Measurements from ENCODE around the gene INPP5A.
A peak's percentile ranks its signal among the peaks of the same experiment; 100 is the strongest.

The INPP5A gene

GRCh38 chr10:132714986-132715775 is 177.6 kb downstream of the INPP5A start:
- no peak overlapping the region for H3K9ac ChIP-seq (ENCODE audit: low read length)
- H3K36me3 ChIP-seq (ENCODE audit: control insufficient read depth, insufficient read depth, low read length) = peaks cover 18% of the 10 kb centered on the region
- no peak overlapping the region for H3K4me3 ChIP-seq (ENCODE audit: low read length)

DNA sequence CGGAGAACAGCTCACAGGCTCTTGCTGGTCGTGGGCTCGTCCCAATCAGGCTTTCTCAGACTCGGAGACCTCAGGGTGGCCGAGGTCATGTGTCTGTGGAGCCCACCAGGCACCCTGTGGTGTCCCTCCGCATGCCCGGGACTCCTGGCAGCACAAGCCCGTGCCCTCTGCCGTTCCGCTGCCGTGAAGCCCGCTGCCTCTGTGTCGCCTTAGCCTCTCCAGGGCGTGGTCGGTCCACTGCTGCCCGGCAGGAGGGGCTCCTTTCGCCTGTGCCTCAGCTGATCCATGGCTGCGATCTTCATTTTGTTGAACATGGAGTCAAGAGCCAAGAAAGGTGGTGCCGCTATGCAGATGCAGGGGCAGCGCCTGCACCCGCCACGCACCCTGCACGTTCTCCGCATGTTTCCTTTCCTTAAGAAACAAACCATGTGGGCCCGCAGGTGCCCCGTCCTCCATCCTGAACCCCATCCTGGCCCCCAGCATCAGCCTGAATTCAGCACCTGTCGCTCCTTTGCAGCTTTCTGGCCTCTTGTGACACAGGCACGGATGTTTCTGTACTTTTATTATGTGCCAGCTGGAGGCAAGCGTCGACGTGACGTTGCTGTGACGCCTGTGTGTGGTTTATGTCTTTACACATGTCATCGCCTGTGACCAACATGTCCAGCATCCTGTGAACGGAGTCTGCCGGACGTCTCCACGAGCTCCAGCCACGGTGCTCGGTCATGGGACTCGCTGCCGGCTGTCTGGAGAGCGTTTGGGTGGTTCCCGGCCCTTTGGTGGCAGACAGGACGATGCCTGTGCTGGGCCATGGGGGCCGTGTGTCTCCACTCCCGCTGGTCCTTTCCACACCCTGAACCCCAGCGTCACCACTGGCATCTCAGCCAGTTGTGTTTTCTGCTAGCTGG is 178.4 kb downstream of the INPP5A start:
- Histone ChIP-seq H3K4me1 (ENCODE audit: control insufficient read depth, insufficient read depth, low read length) (no peaks in the 10 kb centered on the region), H3K36me3 (ENCODE audit: control insufficient read depth, insufficient read depth, low read length) (peaks cover 14% of the 10 kb centered on the region), H3K27ac (ENCODE audit: low read depth, low read length) (no peak overlapping the region), H3K9ac (ENCODE audit: low read length) (no peak overlapping the region), H3K27me3 (ENCODE audit: control insufficient read depth, insufficient read depth, low read length) (no peaks in the 10 kb centered on the region), H3K4me3 (ENCODE audit: low read length) (no peak overlapping the region)

More at GRCh38 chr10:132714986-132715775, 177.6 kb downstream of the INPP5A start:
- no peaks in the 10 kb centered on the region for H3K27me3 ChIP-seq (ENCODE audit: control insufficient read depth, insufficient read depth, low read length)
- no peaks in the 10 kb centered on the region for H3K4me1 ChIP-seq (ENCODE audit: control insufficient read depth, insufficient read depth, low read length)
- H3K27ac ChIP-seq (ENCODE audit: low read depth, low read length) = no peak overlapping the region

- H3K4me3 ChIP-seq (ENCODE audit: low read length) = no peak overlapping the region
- no peak overlapping the region for H3K27ac ChIP-seq (ENCODE audit: low read depth, low read length)
- H3K36me3 ChIP-seq (ENCODE audit: control insufficient read depth, insufficient read depth, low read length) = peaks cover 13% of the 10 kb centered on the region
- H3K27me3 ChIP-seq (ENCODE audit: control insufficient read depth, insufficient read depth, low read length) = no peaks in the 10 kb centered on the region
- no peaks in the 10 kb centered on the region for H3K4me1 ChIP-seq (ENCODE audit: control insufficient read depth, insufficient read depth, low read length)
- H3K9ac ChIP-seq (ENCODE audit: low read length) = no peak overlapping the region
Measured at GRCh38 chr10:132716691-132717490, 179.3 kb downstream of the INPP5A start.

DNA sequence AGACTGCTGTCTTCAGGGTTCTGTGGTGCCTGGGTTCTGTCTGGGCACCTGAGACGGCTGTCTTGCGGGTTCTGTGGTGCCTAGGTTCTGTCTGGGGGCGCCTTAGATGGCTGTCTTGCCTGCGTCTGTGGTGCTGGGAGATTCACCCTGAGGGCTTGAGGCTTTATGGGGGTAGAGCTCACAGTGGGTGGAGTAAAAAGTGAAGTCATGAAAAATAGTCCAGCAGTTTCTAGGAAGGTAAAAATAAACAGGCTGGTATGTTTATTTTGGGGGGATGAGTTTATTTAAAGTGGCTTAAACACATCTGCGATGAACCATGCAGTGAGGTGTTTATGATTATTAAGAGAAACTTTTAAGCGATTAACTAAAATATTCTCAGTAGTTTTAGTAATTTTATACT is 184.1 kb downstream of the INPP5A start:
- Histone ChIP-seq H3K9ac (ENCODE audit: low read length) (no peak overlapping the region), H3K36me3 (ENCODE audit: control insufficient read depth, insufficient read depth, low read length) (no peaks in the 10 kb centered on the region), H3K4me1 (ENCODE audit: control insufficient read depth, insufficient read depth, low read length) (no peaks in the 10 kb centered on the region), H3K27ac (ENCODE audit: low read depth, low read length) (peak overlapping the region; percentile 40), H3K4me3 (ENCODE audit: low read length) (no peak overlapping the region), H3K27me3 (ENCODE audit: control insufficient read depth, insufficient read depth, low read length) (no peaks in the 10 kb centered on the region)

DNA sequence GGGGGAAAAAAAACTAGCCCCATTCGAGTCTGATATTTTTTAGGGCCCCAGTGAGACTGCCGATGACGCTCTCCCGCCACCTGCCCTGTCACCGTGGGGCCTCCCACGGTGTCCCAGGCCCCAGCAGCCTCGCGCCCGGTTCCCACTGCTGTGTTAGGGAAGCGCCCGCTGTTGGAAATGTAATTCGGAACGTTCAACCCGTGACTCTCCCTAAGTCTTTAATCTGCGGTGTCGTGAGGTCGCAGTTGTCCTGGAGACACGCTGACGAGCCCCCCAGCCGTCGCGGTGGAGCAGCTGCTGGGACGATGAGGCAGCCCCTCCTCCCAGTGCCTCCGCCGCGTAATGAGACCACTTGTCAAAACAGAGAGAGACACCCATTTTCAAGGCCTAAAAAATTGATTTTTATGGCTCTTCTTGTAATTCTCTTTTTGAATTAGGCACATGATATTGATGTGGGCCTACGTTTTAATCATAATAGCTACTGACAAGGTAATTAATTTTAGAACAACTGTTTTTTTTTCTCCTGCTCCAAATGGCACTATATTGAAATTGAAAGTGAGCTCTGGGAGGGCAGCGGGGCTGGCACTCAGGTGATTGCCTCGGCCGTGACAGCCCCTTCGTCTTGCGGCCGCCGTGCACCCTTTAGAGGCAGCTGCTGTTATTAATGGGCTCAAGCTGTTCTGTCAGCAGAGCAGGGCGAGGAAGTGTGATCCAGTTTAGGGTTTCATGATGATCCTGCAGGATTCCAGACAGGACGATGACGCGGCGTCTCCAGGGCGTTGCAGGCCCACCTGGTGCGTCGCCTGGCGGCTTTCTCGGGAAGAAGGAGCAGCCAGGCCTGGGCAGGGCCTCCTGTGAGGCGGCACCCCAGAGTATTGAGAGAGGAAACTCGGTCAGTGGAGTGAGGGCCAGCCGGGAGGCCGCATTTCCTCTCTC is 185.1 kb downstream of the INPP5A start:
- peaks cover 3% of the 10 kb centered on the region for H3K36me3 ChIP-seq (ENCODE audit: control insufficient read depth, insufficient read depth, low read length)
- no peak overlapping the region for H3K9ac ChIP-seq (ENCODE audit: low read length)
- H3K4me3 ChIP-seq (ENCODE audit: low read length) = no peak overlapping the region
- no peaks in the 10 kb centered on the region for H3K27me3 ChIP-seq (ENCODE audit: control insufficient read depth, insufficient read depth, low read length)
- H3K4me1 ChIP-seq (ENCODE audit: control insufficient read depth, insufficient read depth, low read length) = no peaks in the 10 kb centered on the region
- H3K27ac ChIP-seq (ENCODE audit: low read depth, low read length) = no peak overlapping the region

GRCh38 chr10:132723330-132723970 is 185.9 kb downstream of the INPP5A start:
- Histone ChIP-seq H3K27me3 (ENCODE audit: control insufficient read depth, insufficient read depth, low read length) (no peaks in the 10 kb centered on the region), H3K4me3 (ENCODE audit: low read length) (no peak overlapping the region), H3K4me1 (ENCODE audit: control insufficient read depth, insufficient read depth, low read length) (no peaks in the 10 kb centered on the region), H3K36me3 (ENCODE audit: control insufficient read depth, insufficient read depth, low read length) (peaks cover 3% of the 10 kb centered on the region), H3K9ac (ENCODE audit: low read length) (no peak overlapping the region), H3K27ac (ENCODE audit: low read depth, low read length) (no peak overlapping the region)

DNA sequence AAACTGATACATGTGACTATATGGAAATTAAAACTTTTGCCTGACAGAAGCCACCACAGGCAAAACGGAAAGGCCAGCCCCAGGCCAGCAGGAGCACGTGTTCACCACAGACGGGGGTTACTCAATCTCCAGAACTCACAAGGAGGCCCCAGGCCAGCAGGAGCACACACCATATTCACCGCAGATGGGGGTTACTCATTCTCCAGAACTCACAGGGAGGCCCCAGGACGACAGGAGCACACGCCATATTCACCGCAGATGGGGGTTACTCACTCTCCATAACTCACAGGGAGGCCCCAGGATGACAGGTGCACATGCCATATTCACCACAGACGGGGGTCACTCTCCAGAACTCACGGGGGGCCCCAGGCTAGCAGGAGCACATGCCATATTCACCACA is 186.9 kb downstream of the INPP5A start:
- Histone ChIP-seq H3K27ac (ENCODE audit: low read depth, low read length) (no peak overlapping the region), H3K4me3 (ENCODE audit: low read length) (no peak overlapping the region), H3K9ac (ENCODE audit: low read length) (no peak overlapping the region), H3K36me3 (ENCODE audit: control insufficient read depth, insufficient read depth, low read length) (peaks cover 4% of the 10 kb centered on the region), H3K27me3 (ENCODE audit: control insufficient read depth, insufficient read depth, low read length) (no peaks in the 10 kb centered on the region), H3K4me1 (ENCODE audit: control insufficient read depth, insufficient read depth, low read length) (no peaks in the 10 kb centered on the region)

DNA sequence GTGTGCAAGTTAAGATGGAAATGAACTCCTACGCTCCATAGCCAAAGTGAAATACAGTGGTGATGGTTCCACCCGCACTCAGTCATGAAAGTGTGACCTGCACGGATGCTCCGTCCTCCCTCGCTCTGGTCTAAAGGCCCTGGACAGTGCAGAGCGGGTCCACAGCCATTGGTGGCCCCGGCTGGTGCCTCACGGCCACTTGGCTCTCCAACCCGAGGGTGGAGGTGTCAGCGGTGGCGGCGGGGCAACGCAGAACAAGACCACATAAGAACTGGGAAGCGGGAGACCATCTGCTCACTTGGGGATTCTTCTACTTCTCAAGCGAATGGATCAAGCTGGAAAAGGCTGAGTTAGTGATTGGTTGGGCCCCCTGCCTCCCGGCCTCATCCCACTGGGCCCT is 187.6 kb downstream of the INPP5A start:
- H3K36me3 ChIP-seq (ENCODE audit: control insufficient read depth, insufficient read depth, low read length) = peaks cover 6% of the 10 kb centered on the region
- no peaks in the 10 kb centered on the region for H3K27me3 ChIP-seq (ENCODE audit: control insufficient read depth, insufficient read depth, low read length)
- no peak overlapping the region for H3K9ac ChIP-seq (ENCODE audit: low read length)
- H3K27ac ChIP-seq (ENCODE audit: low read depth, low read length) = no peak overlapping the region
- no peak overlapping the region for H3K4me3 ChIP-seq (ENCODE audit: low read length)
- H3K4me1 ChIP-seq (ENCODE audit: control insufficient read depth, insufficient read depth, low read length) = no peaks in the 10 kb centered on the region

DNA sequence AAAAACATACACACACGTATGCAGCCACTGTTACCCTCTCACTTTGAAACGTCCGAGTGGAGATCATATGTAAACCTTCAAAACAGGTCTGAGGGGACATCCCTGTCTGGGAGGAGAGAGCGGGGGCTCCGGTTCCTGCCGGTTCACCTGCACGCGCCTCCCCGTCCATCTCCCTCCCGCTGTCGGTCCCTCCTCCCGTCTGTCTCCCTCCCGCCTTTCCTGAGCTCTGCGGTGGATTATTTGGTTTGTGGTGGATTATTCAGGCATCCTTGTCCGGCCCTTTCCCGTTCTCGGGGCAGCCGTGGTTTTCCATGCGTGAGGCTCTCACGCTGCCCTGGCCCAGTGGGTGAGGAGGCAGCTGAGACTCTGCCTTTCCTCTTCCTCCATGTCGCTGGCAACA is 188.6 kb downstream of the INPP5A start:
- no peaks in the 10 kb centered on the region for H3K27me3 ChIP-seq (ENCODE audit: control insufficient read depth, insufficient read depth, low read length)
- H3K36me3 ChIP-seq (ENCODE audit: control insufficient read depth, insufficient read depth, low read length) = peaks cover 6% of the 10 kb centered on the region
- no peak overlapping the region for H3K9ac ChIP-seq (ENCODE audit: low read length)
- H3K27ac ChIP-seq (ENCODE audit: low read depth, low read length) = no peak overlapping the region
- H3K4me1 ChIP-seq (ENCODE audit: control insufficient read depth, insufficient read depth, low read length) = no peaks in the 10 kb centered on the region
- H3K4me3 ChIP-seq (ENCODE audit: low read length) = no peak overlapping the region

GRCh38 chr10:132726951-132727350 is 189.4 kb downstream of the INPP5A start:
- Histone ChIP-seq H3K9ac (ENCODE audit: low read length) (no peak overlapping the region), H3K27me3 (ENCODE audit: control insufficient read depth, insufficient read depth, low read length) (no peaks in the 10 kb centered on the region), H3K36me3 (ENCODE audit: control insufficient read depth, insufficient read depth, low read length) (peaks cover 6% of the 10 kb centered on the region), H3K27ac (ENCODE audit: low read depth, low read length) (no peak overlapping the region), H3K4me1 (ENCODE audit: control insufficient read depth, insufficient read depth, low read length) (no peaks in the 10 kb centered on the region), H3K4me3 (ENCODE audit: low read length) (no peak overlapping the region)

- H3K4me3 ChIP-seq (ENCODE audit: low read length) = no peak overlapping the region
- H3K9ac ChIP-seq (ENCODE audit: low read length) = no peak overlapping the region
- H3K4me1 ChIP-seq (ENCODE audit: control insufficient read depth, insufficient read depth, low read length) = no peaks in the 10 kb centered on the region
- no peak overlapping the region for H3K27ac ChIP-seq (ENCODE audit: low read depth, low read length)
- peaks cover 6% of the 10 kb centered on the region for H3K36me3 ChIP-seq (ENCODE audit: control insufficient read depth, insufficient read depth, low read length)
- no peaks in the 10 kb centered on the region for H3K27me3 ChIP-seq (ENCODE audit: control insufficient read depth, insufficient read depth, low read length)
Measured at GRCh38 chr10:132727411-132727810, 189.8 kb downstream of the INPP5A start.

Data from rectal smooth muscle tissue (tissue), 1 donor.